Peyer's patch (tissue), 4 donors: ENCODE data around the gene LAIR1. TPM values are rescaled to one million over a fixed set of nuclear protein-coding genes. Genes with fewer than 3 reads are reported as not detected.
A peak's percentile ranks its signal among the peaks of the same experiment; 100 is the strongest.
"Not testable (repeated sequence)": the region's sequence is repeated elsewhere in the genome, so short reads cannot be mapped to it uniquely, and the experiment has no call there.

Source experiments
- DNase-seq, 3 donors: peaks; one replicate each; pipeline ENCODE4 v3.0.0-alpha.2; 2017 to 2019
- H3K27ac ChIP-seq, 4 donors: fragments of 200-600 bp; sonication (generic); one replicate each; pipeline ENCODE4 v1.5.1; 2016 to 2019
- H3K27me3 ChIP-seq, 2 donors: fragments of 200-600 bp; sonication (generic); one replicate each; pipeline ENCODE4 v1.5.1; 2019
- H3K36me3 ChIP-seq, 3 donors: fragments of 200-600 bp; sonication (generic); one replicate each; pipeline ENCODE4 v1.5.1; 2016 to 2019
- H3K4me1 ChIP-seq, 4 donors: fragments of 200-600 bp; sonication (generic); one replicate each; pipeline ENCODE4 v1.5.1; 2016 to 2019
- H3K4me3 ChIP-seq, 4 donors: fragments of 200-600 bp; sonication (generic); 1 replicate in 3 of 4; 2 replicates in 1 of 4; pipeline ENCODE4 v1.5.1; 2016 to 2019; ENCODE audit warnings: mild to moderate bottlenecking in 1 of 4
- H3K9me3 ChIP-seq, 4 donors: fragments of 200-600 bp; sonication (generic); one replicate each; pipeline ENCODE4 v1.5.1; 2016 to 2019; ENCODE audit warnings: mild to moderate bottlenecking in 1 of 4
- CTCF ChIP-seq, 6 experiments: fragments of 450-650 bp in 4 of 6; fragments of 200-600 bp in 2 of 6; sonication (generic) in 1 of 6; IDR thresholded peaks; one replicate each; pipeline ENCODE4 v1.5.1; 2017 to 2019; ENCODE audit warnings: antibody characterized with exemption in 6 of 6, mild to moderate bottlenecking in 3 of 6, moderate library complexity in 1 of 6
- POLR2A ChIP-seq, 2 donors: fragments of 450-650 bp; IDR thresholded peaks; one replicate each; pipeline ENCODE4 v1.5.1; 2017; ENCODE audit warnings: antibody characterized with exemption in 2 of 2, mild to moderate bottlenecking in 2 of 2, moderate library complexity in 2 of 2
- total RNA-seq, 4 donors: library from RNA; depleted of rRNA; stranded (reverse); fragments of >200 nt; gene quantifications; one replicate each; pipeline ENCODE4 v1.1.0, GENCODE V29; 2016

Gene LAIR1
- total RNA-seq, 4 donors from 2014 or later = 2.6 to 51.2 (median 10.0) TPM

- Histone ChIP-seq H3K36me3 (no peaks in the 10 kb centered on the region), H3K4me3 (no peak overlapping the region), H3K4me1 (no peaks in the 10 kb centered on the region), H3K27me3 (no peaks in the 10 kb centered on the region), H3K27ac (no peak overlapping the region), H3K9me3 (no peaks in the 10 kb centered on the region)
- TF ChIP-seq CTCF (IDR thresholded peaks at IDR 0.05) (no peak), POLR2A (IDR thresholded peaks at IDR 0.05) (no peak)
- peak in 1 of 3 donors; percentile 8 for DNase-seq
Observed at GRCh38 chr19:54332149-54332548, 32.6 kb downstream of the LAIR1 start.

GRCh38 chr19:54331626-54332025 lies 33.1 kb downstream of the LAIR1 start:
- Histone ChIP-seq H3K4me1 (no peaks in the 10 kb centered on the region), H3K36me3 (no peaks in the 10 kb centered on the region), H3K27ac (no peak overlapping the region), H3K27me3 (no peaks in the 10 kb centered on the region), H3K9me3 (no peaks in the 10 kb centered on the region), H3K4me3 (no peak overlapping the region)
- no peak for TF ChIP-seq CTCF (IDR thresholded peaks at IDR 0.05)
- no peak for TF ChIP-seq POLR2A (IDR thresholded peaks at IDR 0.05)
- DNase-seq = peak in 1 of 3 donors; percentile 13

GRCh38 chr19:54329476-54330165 lies 35.1 kb downstream of the LAIR1 start:
- peak in 1 of 3 donors; percentile 17 for DNase-seq
- Histone ChIP-seq H3K27ac (no peak overlapping the region), H3K9me3 (no peaks in the 10 kb centered on the region), H3K4me1 (no peaks in the 10 kb centered on the region), H3K4me3 (no peak overlapping the region), H3K27me3 (no peaks in the 10 kb centered on the region), H3K36me3 (no peaks in the 10 kb centered on the region)
- TF ChIP-seq POLR2A (IDR thresholded peaks at IDR 0.05) (no peak), CTCF (IDR thresholded peaks at IDR 0.05) (no peak)

- H3K9me3 ChIP-seq, H3K4me3 ChIP-seq, H3K27ac ChIP-seq, H3K4me1 ChIP-seq, H3K36me3 ChIP-seq, H3K27me3 ChIP-seq: not testable (repeated sequence)
- DNase-seq = peak in 1 of 3 donors; percentile 11
Observed at GRCh38 chr19:54328781-54329180, 36.0 kb downstream of the LAIR1 start.

- H3K27ac ChIP-seq = peak overlapping the region in 1 of 4 donors; percentile 0
- H3K27me3 ChIP-seq = no peaks in the 10 kb centered on the region
- no peak for TF ChIP-seq CTCF (IDR thresholded peaks at IDR 0.05)
- TF ChIP-seq POLR2A (IDR thresholded peaks at IDR 0.05) = no peak
- H3K9me3 ChIP-seq = no peaks in the 10 kb centered on the region
- peak in 1 of 3 donors; percentile 25 for DNase-seq
- no peaks in the 10 kb centered on the region for H3K4me1 ChIP-seq
- H3K4me3 ChIP-seq = no peak overlapping the region
- H3K36me3 ChIP-seq = no peaks in the 10 kb centered on the region
Observed at GRCh38 chr19:54325631-54326030, 39.1 kb downstream of the LAIR1 start.

GRCh38 chr19:54325194-54325621 lies 39.5 kb downstream of the LAIR1 start:
- H3K9me3 ChIP-seq = no peaks in the 10 kb centered on the region
- no peaks in the 10 kb centered on the region for H3K4me1 ChIP-seq
- DNase-seq = peak in 2 of 3 donors; percentile 41 to 74
- H3K4me3 ChIP-seq = no peak overlapping the region
- no peaks in the 10 kb centered on the region for H3K36me3 ChIP-seq
- TF ChIP-seq CTCF (IDR thresholded peaks at IDR 0.05) = peak; percentile 72 to 85 (median 80)
- TF ChIP-seq POLR2A (IDR thresholded peaks at IDR 0.05) = no peak
- peak overlapping the region in 1 of 4 donors; percentile 0 for H3K27ac ChIP-seq
- H3K27me3 ChIP-seq = no peaks in the 10 kb centered on the region
